GM10248 (cell line): Measurements from ENCODE around the gene CSK.
"Not testable (repeated sequence)": the region's sequence is repeated elsewhere in the genome, so short reads cannot be mapped to it uniquely, and the experiment has no call there.

Source experiments
- CTCF ChIA-PET: fragments of 300-600 bp; sonication (Branson Sonifier 250); formaldehyde crosslinking; extraction: SDS; loops from one replicate; lab custom pipeline; 2021; ENCODE audit warnings: antibody characterized with exemption; lab: Yijun Ruan, JAX
- POLR2A ChIA-PET: fragments of 350-650 bp; sonication (Branson Sonifier 250); formaldehyde crosslinking; extraction: SDS; loops from one replicate; lab custom pipeline; 2020; ENCODE audit warnings: antibody characterized with exemption; lab: Yijun Ruan, JAX
- DNase-seq: peaks from one replicate; pipeline ENCODE4 v3.0.0; 2012; ENCODE audit errors: extremely low spot score
- CTCF ChIP-seq: IDR thresholded peaks from 2 replicates; pipeline ENCODE4 v1.5.1; 2012; ENCODE audit warnings: mild to moderate bottlenecking, low read depth; ENCODE audit errors: extremely low read depth, missing control alignments, control extremely low read depth

Gene CSK

GRCh38 chr15:74781431-74782258 lies at the start of gene CSK:
CSK (plus strand) TSS chr15:74782080; CDS start chr15:74798298, 16,218 bp downstream.
- POLR2A ChIA-PET: interaction anchor here (0.6 kb wide), 1 partner anchor 126 kb away, joined by 10 read pairs; no protein-coding TSS in a partner anchor
- CTCF ChIA-PET: interaction anchor here (1.0 to 35.2 kb wide), 8 partner anchors 7 to 154 kb away, joined by 3 to 1226 read pairs (median 8); partner anchors contain the start of genes CLK3, CSK and FAM219B
- DNase-seq: peak; percentile 87
- TF ChIP-seq CTCF: peak; percentile 66

GRCh38 chr15:74732846-74733245 lies 49.0 kb upstream of the CSK start:
- no peak for DNase-seq
- ChIA-PET CTCF (interaction anchor here (2.3 kb wide), 1 partner anchor 37 kb away, joined by 7 read pairs; no protein-coding TSS in a partner anchor), POLR2A (interaction anchor here (0.6 kb wide), 1 partner anchor 78 kb away, joined by 4 read pairs; no protein-coding TSS in a partner anchor)
- TF ChIP-seq CTCF: no peak

GRCh38 chr15:74733269-74733668 lies 48.6 kb upstream of the CSK start:
- DNase-seq: no peak
- ChIA-PET CTCF (interaction anchor here (2.3 kb wide), 1 partner anchor 36 kb away, joined by 7 read pairs; no protein-coding TSS in a partner anchor), POLR2A (no interaction called here)
- TF ChIP-seq CTCF: no peak

- no peak for TF ChIP-seq CTCF
- CTCF ChIA-PET: interaction anchor here (1.2 to 1.5 kb wide), 2 partner anchors 36 to 166 kb away, joined by 3 to 6 read pairs; no protein-coding TSS in a partner anchor
- DNase-seq: no peak
- POLR2A ChIA-PET: no interaction called here
Observed at GRCh38 chr15:74735305-74735704, 46.6 kb upstream of the CSK start.

- CTCF ChIA-PET: interaction anchor here (1.6 to 1.9 kb wide), 2 partner anchors 13 to 82 kb away, joined by 3 to 4 read pairs; partner anchors contain the start of gene CYP1A1
- POLR2A ChIA-PET, DNase-seq: not testable (repeated sequence)
Observed at GRCh38 chr15:74738239-74738638, 43.6 kb upstream of the CSK start.

- TF ChIP-seq CTCF: no peak
- ChIA-PET CTCF (interaction anchor here (0.8 to 1.5 kb wide), 4 partner anchors 9 to 111 kb away, joined by 3 to 4 read pairs (median 4); no protein-coding TSS in a partner anchor), POLR2A (interaction anchor here (0.6 kb wide), 1 partner anchor 1927 kb away, joined by 3 read pairs; no protein-coding TSS in a partner anchor)
- no peak for DNase-seq
Observed at GRCh38 chr15:74742422-74742821, 39.5 kb upstream of the CSK start.
